ENCODE measurements around the gene MCOLN1. TPM values are rescaled to one million over a fixed set of nuclear protein-coding genes. Genes with fewer than 3 reads are reported as not detected.
A peak's percentile ranks its signal among the peaks of the same experiment; 100 is the strongest.

MCOLN1 gene
- total RNA-seq, 5 donors from 2014 or later (not counting 1 experiment from before 2014, with no cell fraction given): 13.0 to 16.7 (median 15.3) TPM

DNA sequence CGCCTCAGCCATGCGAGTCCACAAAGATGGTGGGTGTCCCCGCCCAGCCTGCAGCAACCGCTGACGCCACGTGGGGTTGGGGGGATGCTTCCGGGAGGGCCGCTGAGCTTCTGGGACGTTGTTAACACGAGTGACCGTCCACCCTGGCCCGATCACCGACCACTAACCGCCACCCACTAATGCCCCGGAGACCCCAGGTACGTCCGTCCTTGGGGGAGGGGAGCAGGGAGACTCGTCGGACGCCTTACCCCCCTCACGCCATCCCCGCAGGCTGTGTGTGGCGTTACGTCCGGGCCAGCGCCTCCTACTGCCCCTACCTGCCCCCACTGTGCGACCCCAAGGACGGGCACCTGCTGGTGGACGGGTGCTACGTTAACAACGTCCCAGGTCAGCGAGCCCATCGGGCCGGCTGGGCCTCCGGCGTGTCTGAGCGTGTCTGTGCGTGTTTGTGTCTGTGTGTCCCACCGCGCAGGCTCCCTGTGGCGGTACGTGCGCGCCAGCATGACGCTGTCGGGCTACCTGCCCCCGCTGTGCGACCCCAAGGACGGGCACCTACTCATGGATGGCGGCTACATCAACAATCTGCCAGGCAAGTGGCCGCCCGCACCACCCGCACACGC is 34.4 kb downstream of the MCOLN1 start:
- Histone ChIP-seq H3K36me3 (ENCODE audit: control insufficient read depth in 2 of 2, extremely low read depth in 1 of 2, insufficient read depth in 1 of 2, low read length in 1 of 2) (peaks cover 12 to 44% of the 10 kb centered on the region in 2 donors), H3K9me3 (no peaks in the 10 kb centered on the region), H3K27ac (ENCODE audit: low read length) (no peak overlapping the region), H3K4me3 (ENCODE audit: control insufficient read depth in 1 of 2, extremely low read depth in 1 of 2, low read length in 1 of 2) (no peak overlapping the region), H3K27me3 (replicated peaks in 1 of 2; ENCODE audit: control insufficient read depth in 2 of 2, extremely low read depth in 1 of 2, insufficient read depth in 2 of 2, low read length in 1 of 2) (no peaks in the 10 kb centered on the region), H3K4me1 (ENCODE audit: control insufficient read depth in 1 of 2, extremely low read depth in 1 of 2, insufficient read depth in 2 of 2, low read length in 2 of 2) (no peaks in the 10 kb centered on the region)
- Mint-ChIP-seq H3K4me1 (no peaks in the 10 kb centered on the region), H3K36me3 (peaks cover 40% of the 10 kb centered on the region), H3K27me3 (no peaks in the 10 kb centered on the region), H3K9me3 (no peaks in the 10 kb centered on the region), H3K4me3 (no peak overlapping the region), H3K27ac (no peak overlapping the region)
- CTCF ChIA-PET: interaction anchor here in 1 of 2 donors (0.6 kb wide), 1 partner anchor 9 kb away, joined by 3 read pairs; no protein-coding TSS in a partner anchor
- 99% methylated on average over 38 of the region's 54 CpGs for WGBS (ENCODE audit: insufficient coverage)
- POLR2A ChIA-PET: interaction anchor here in 1 of 2 donors (0.7 kb wide), 1 partner anchor 34 kb away, joined by 3 read pairs; the partner anchor contains the start of gene MCOLN1
- DNase-seq (no peak), ATAC-seq (replicated peaks in 1 of 4) (no peak)

GRCh38 chr19:7558667-7559066 is 36.2 kb downstream of the MCOLN1 start:
- POLR2A ChIA-PET: no interaction called here
- Histone ChIP-seq H3K27ac (ENCODE audit: low read length) (no peak overlapping the region), H3K27me3 (replicated peaks in 1 of 2; ENCODE audit: control insufficient read depth in 2 of 2, extremely low read depth in 1 of 2, insufficient read depth in 2 of 2, low read length in 1 of 2) (no peaks in the 10 kb centered on the region), H3K4me1 (ENCODE audit: control insufficient read depth in 1 of 2, extremely low read depth in 1 of 2, insufficient read depth in 2 of 2, low read length in 2 of 2) (no peaks in the 10 kb centered on the region), H3K9me3 (no peaks in the 10 kb centered on the region), H3K36me3 (ENCODE audit: control insufficient read depth in 2 of 2, extremely low read depth in 1 of 2, insufficient read depth in 1 of 2, low read length in 1 of 2) (peaks cover 12 to 40% of the 10 kb centered on the region in 2 donors), H3K4me3 (ENCODE audit: control insufficient read depth in 1 of 2, extremely low read depth in 1 of 2, low read length in 1 of 2) (no peak overlapping the region)
- WGBS (ENCODE audit: insufficient coverage): 91% methylated on average over 16 of the region's 18 CpGs
- Mint-ChIP-seq H3K9me3 (no peaks in the 10 kb centered on the region), H3K4me1 (no peaks in the 10 kb centered on the region), H3K27me3 (no peaks in the 10 kb centered on the region), H3K4me3 (no peak overlapping the region), H3K36me3 (peaks cover 32% of the 10 kb centered on the region), H3K27ac (no peak overlapping the region)
- DNase-seq (no peak), ATAC-seq (replicated peaks in 1 of 4) (no peak)
- CTCF ChIA-PET: interaction anchor here in 1 of 2 donors (0.6 to 2.4 kb wide), 2 partner anchors 10 to 407 kb away, joined by 4 to 9 read pairs; no protein-coding TSS in a partner anchor

DNA sequence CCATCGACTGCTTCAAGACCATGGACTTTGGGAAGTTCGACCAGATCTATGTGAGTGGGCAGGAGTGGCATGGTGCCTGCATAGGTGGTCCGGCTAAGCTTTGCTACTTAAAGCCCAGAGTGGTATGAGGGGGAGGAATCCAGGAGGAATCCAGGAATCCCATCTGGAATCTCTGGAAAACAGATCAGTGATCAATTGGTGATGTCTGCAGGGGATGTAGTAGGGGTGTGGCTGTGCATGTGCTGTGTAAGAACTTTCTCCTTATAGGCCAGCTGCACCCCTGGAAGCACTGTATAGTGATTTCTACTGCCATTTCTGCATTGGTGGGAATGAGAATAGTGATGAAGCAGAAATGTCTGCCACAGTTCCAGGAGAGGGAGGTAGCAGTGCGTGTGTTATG is 36.7 kb downstream of the MCOLN1 start:
- no peaks in the 10 kb centered on the region for H3K9me3 Mint-ChIP-seq
- Histone ChIP-seq H3K36me3 (ENCODE audit: control insufficient read depth in 2 of 2, extremely low read depth in 1 of 2, insufficient read depth in 1 of 2, low read length in 1 of 2) (peaks cover 12 to 40% of the 10 kb centered on the region in 2 donors), H3K4me1 (ENCODE audit: control insufficient read depth in 1 of 2, extremely low read depth in 1 of 2, insufficient read depth in 2 of 2, low read length in 2 of 2) (no peaks in the 10 kb centered on the region), H3K27ac (ENCODE audit: low read length) (no peak overlapping the region), H3K27me3 (replicated peaks in 1 of 2; ENCODE audit: control insufficient read depth in 2 of 2, extremely low read depth in 1 of 2, insufficient read depth in 2 of 2, low read length in 1 of 2) (no peaks in the 10 kb centered on the region), H3K4me3 (ENCODE audit: control insufficient read depth in 1 of 2, extremely low read depth in 1 of 2, low read length in 1 of 2) (no peak overlapping the region), H3K9me3 (no peaks in the 10 kb centered on the region)
- no peak overlapping the region for H3K27ac Mint-ChIP-seq
- ATAC-seq (replicated peaks in 1 of 4) (no peak), DNase-seq (no peak)
- peaks cover 32% of the 10 kb centered on the region for H3K36me3 Mint-ChIP-seq
- ChIA-PET POLR2A (no interaction called here), CTCF (interaction anchor here in 1 of 2 donors (2.4 kb wide), 1 partner anchor 9 kb away, joined by 9 read pairs; no protein-coding TSS in a partner anchor)
- 67% methylated on average over 4 of the region's 4 CpGs for WGBS (ENCODE audit: insufficient coverage)
- H3K4me1 Mint-ChIP-seq: no peaks in the 10 kb centered on the region
- H3K4me3 Mint-ChIP-seq: no peak overlapping the region
- no peaks in the 10 kb centered on the region for H3K27me3 Mint-ChIP-seq

DNA sequence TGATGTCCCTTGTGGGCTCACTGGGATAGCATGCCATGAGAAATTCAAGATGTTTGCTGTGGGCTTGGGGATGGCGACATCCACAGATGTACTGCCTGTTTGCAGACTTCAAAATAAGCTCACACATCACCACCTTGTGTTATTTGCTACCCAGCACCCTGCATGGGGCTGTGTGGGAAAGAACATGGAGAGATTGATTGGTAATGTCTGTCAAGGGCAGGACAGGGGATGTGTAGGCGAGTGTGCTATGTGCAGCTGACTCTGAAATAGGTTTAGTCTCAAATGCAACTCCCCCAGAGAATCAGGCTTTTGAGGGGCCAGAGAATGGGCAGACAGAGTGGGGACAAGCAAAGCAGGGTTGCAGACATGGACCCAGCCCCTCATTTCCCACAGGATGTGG is 37.8 kb downstream of the MCOLN1 start:
- CTCF ChIA-PET: interaction anchor here in 1 of 2 donors (1.0 to 2.4 kb wide), 2 partner anchors 8 to 340 kb away, joined by 3 to 9 read pairs; no protein-coding TSS in a partner anchor
- peaks cover 28% of the 10 kb centered on the region for H3K36me3 Mint-ChIP-seq
- no peak for DNase-seq
- no peaks in the 10 kb centered on the region for H3K4me1 ChIP-seq (ENCODE audit: control insufficient read depth in 1 of 2, extremely low read depth in 1 of 2, insufficient read depth in 2 of 2, low read length in 2 of 2)
- H3K9me3 Mint-ChIP-seq: no peaks in the 10 kb centered on the region
- H3K27me3 ChIP-seq (replicated peaks in 1 of 2; ENCODE audit: control insufficient read depth in 2 of 2, extremely low read depth in 1 of 2, insufficient read depth in 2 of 2, low read length in 1 of 2): peaks cover 0 to 3% of the 10 kb centered on the region in 2 experiments
- no peak for ATAC-seq (replicated peaks in 1 of 4)
- 80% methylated on average over 1 of the region's 2 CpGs for WGBS (ENCODE audit: insufficient coverage)
- no peak overlapping the region for H3K4me3 Mint-ChIP-seq
- no peak overlapping the region for H3K27ac Mint-ChIP-seq
- H3K27ac ChIP-seq (ENCODE audit: low read length): no peak overlapping the region
- H3K36me3 ChIP-seq (ENCODE audit: control insufficient read depth in 2 of 2, extremely low read depth in 1 of 2, insufficient read depth in 1 of 2, low read length in 1 of 2): peaks cover 12 to 37% of the 10 kb centered on the region in 2 donors
- H3K9me3 ChIP-seq: no peaks in the 10 kb centered on the region
- no peaks in the 10 kb centered on the region for H3K4me1 Mint-ChIP-seq
- POLR2A ChIA-PET: interaction anchor here in 1 of 2 donors (1.1 kb wide), 1 partner anchor 8 kb away, joined by 4 read pairs; no protein-coding TSS in a partner anchor
- H3K4me3 ChIP-seq (ENCODE audit: control insufficient read depth in 1 of 2, extremely low read depth in 1 of 2, low read length in 1 of 2): no peak overlapping the region
- no peaks in the 10 kb centered on the region for H3K27me3 Mint-ChIP-seq

- no peak for DNase-seq
- CTCF ChIA-PET: no interaction called here
- no peak for ATAC-seq (replicated peaks in 1 of 4)
- Histone ChIP-seq H3K27me3 (replicated peaks in 1 of 2; ENCODE audit: control insufficient read depth in 2 of 2, extremely low read depth in 1 of 2, insufficient read depth in 2 of 2, low read length in 1 of 2) (peaks cover 0 to 3% of the 10 kb centered on the region in 2 experiments), H3K36me3 (ENCODE audit: control insufficient read depth in 2 of 2, extremely low read depth in 1 of 2, insufficient read depth in 1 of 2, low read length in 1 of 2) (peaks cover 12 to 27% of the 10 kb centered on the region in 2 donors), H3K4me3 (ENCODE audit: control insufficient read depth in 1 of 2, extremely low read depth in 1 of 2, low read length in 1 of 2) (no peak overlapping the region), H3K27ac (ENCODE audit: low read length) (no peak overlapping the region), H3K9me3 (no peaks in the 10 kb centered on the region), H3K4me1 (ENCODE audit: control insufficient read depth in 1 of 2, extremely low read depth in 1 of 2, insufficient read depth in 2 of 2, low read length in 2 of 2) (no peaks in the 10 kb centered on the region)
- Mint-ChIP-seq H3K27ac (no peak overlapping the region), H3K4me3 (no peak overlapping the region), H3K36me3 (peaks cover 26% of the 10 kb centered on the region), H3K4me1 (no peaks in the 10 kb centered on the region), H3K27me3 (no peaks in the 10 kb centered on the region), H3K9me3 (no peaks in the 10 kb centered on the region)
- 90% methylated on average over 2 of the region's 17 CpGs for WGBS (ENCODE audit: insufficient coverage)
- POLR2A ChIA-PET: no interaction called here
Measured at GRCh38 chr19:7561325-7561724, 38.9 kb downstream of the MCOLN1 start.

- H3K27ac ChIP-seq (ENCODE audit: low read length): no peak overlapping the region
- H3K4me3 ChIP-seq (ENCODE audit: control insufficient read depth in 1 of 2, extremely low read depth in 1 of 2, low read length in 1 of 2): no peak overlapping the region
- H3K4me1 ChIP-seq (ENCODE audit: control insufficient read depth in 1 of 2, extremely low read depth in 1 of 2, insufficient read depth in 2 of 2, low read length in 2 of 2): no peaks in the 10 kb centered on the region
- POLR2A ChIA-PET: no interaction called here
- CTCF ChIA-PET: interaction anchor here (0.6 to 0.7 kb wide), 3 partner anchors 41 to 1515 kb away, joined by 3 to 6 read pairs (median 4); no protein-coding TSS in a partner anchor
- Mint-ChIP-seq H3K27ac (no peak overlapping the region), H3K4me3 (no peak overlapping the region), H3K36me3 (peaks cover 18% of the 10 kb centered on the region), H3K4me1 (no peaks in the 10 kb centered on the region), H3K27me3 (no peaks in the 10 kb centered on the region), H3K9me3 (no peaks in the 10 kb centered on the region)
- no peaks in the 10 kb centered on the region for H3K9me3 ChIP-seq
- DNase-seq (peak in 2 of 35 experiments; percentile 10 to 28), ATAC-seq (replicated peaks in 1 of 4) (no peak)
- WGBS (ENCODE audit: insufficient coverage): 68% methylated on average over 7 of the region's 16 CpGs
- H3K36me3 ChIP-seq (ENCODE audit: control insufficient read depth in 2 of 2, extremely low read depth in 1 of 2, insufficient read depth in 1 of 2, low read length in 1 of 2): peaks cover 3 to 14% of the 10 kb centered on the region in 2 donors
- H3K27me3 ChIP-seq (replicated peaks in 1 of 2; ENCODE audit: control insufficient read depth in 2 of 2, extremely low read depth in 1 of 2, insufficient read depth in 2 of 2, low read length in 1 of 2): peaks cover 0 to 3% of the 10 kb centered on the region in 2 experiments
Measured at GRCh38 chr19:7562646-7563393, 40.4 kb downstream of the MCOLN1 start.
